HG02885 (cell line): ENCODE results near the gene DAB2IP.
"Not testable (repeated sequence)": the region's sequence is repeated elsewhere in the genome, so short reads cannot be mapped to it uniquely, and the experiment has no call there.

Experiments used
- ATAC-seq: cut with Tn5 transposase; IDR thresholded peaks from one replicate; pipeline ENCODE4 v1.9.1; 2021; ENCODE audit warnings: mild to moderate bottlenecking; ENCODE audit not compliant: unreplicated experiment, poor library complexity

Gene DAB2IP

GRCh38 chr9:121737481-121737931 lies 86.1 kb downstream of the DAB2IP start:
- ATAC-seq, result no peak

DNA sequence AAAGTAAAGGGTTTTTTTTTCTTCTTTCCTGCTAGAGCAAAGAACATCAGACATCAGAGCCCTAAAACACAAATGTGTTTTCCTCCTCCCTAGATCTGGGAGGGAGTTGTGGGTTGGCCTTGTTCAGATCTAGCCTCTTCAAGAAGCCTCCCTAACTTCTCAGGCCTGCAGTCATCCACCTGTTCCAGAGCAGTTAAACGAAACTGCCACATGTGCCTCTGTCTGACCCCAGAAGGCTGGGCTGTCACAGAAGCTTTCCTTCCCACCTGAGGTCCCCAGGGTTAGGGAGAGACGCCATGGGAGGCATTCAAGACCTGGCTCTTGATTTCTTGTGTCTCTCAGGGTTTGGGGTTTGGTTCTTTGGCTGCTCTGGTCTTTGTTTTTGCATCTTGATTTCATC lies 87.0 kb downstream of the DAB2IP start:
- no peak for ATAC-seq

GRCh38 chr9:121738968-121739367 lies 87.5 kb downstream of the DAB2IP start:
- no peak for ATAC-seq

DNA sequence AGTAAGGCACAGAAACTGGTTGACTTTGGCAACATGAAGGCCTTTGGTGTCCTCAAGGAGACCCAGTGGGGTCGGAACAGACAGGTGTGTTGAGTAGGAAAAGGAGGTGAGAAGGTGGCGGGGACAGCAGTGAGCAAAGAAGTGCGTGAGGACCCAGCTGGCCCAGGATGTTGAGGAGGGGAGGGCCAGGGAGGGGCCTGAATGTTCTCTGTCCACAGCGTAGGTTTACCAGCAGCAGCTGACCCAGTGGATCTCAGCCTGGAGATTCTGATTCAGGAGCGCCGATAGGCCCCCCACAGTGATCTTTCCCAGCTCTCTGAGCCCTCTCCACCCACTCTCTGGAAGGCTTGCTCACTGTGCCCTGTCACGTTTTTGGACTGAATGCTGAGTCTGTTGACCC lies 88.5 kb downstream of the DAB2IP start:
- no peak for ATAC-seq

GRCh38 chr9:121741228-121741918 lies 89.9 kb downstream of the DAB2IP start:
- ATAC-seq, result no peak

- not testable (repeated sequence) for ATAC-seq
These were observed 90.5 kb downstream of the DAB2IP start for GRCh38 chr9:121741919-121742283.

DNA sequence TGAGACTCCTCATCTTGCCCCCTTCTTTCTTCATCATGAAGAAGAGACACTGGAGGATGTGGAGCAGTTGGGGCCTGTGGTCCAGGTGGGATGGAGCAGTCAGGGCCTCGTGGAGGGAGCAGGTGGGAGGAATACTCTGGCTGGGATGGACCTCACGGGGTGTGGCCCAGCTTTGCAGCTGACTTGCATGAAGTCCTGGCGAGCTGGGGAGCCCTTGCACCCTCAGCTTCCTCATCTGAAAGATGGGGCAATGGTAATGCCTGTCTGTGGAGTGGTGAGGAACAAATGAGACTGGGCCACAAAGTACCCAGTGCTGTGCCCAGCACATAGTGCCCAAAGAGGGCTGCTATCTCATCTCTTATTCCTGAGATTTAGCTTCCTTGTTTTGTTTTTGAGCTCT lies 91.5 kb downstream of the DAB2IP start:
- ATAC-seq, result no peak

DNA sequence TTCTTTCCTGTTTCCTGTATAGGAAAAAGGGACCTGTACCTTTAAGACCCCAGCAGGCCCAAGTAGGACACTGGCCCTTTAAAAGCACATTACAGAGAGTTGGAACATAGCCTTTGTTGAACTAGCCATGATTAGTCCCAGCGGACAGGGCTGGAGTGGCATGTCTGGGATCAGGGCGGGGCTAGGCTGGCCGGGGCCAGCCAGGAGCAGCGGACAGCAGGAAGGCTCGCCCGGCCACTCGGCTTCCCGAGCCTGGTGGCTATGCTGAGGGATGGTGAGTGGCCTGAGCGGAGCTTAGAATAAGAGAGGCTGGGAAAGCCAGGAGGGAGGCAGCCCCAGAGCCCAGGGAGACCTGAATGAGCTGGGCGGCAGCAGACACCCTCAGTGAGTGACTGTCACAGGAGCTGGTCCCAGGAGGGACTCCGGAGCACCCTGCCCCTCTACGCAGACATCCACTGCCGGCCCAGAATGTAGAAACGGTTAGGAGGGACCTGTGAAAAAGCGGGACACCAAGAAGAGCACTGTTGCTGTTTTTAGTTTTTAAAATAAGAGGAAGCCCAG lies 92.1 kb downstream of the DAB2IP start:
- ATAC-seq, result no peak

GRCh38 chr9:121744002-121744686 lies 92.7 kb downstream of the DAB2IP start:
- no peak for ATAC-seq

DNA sequence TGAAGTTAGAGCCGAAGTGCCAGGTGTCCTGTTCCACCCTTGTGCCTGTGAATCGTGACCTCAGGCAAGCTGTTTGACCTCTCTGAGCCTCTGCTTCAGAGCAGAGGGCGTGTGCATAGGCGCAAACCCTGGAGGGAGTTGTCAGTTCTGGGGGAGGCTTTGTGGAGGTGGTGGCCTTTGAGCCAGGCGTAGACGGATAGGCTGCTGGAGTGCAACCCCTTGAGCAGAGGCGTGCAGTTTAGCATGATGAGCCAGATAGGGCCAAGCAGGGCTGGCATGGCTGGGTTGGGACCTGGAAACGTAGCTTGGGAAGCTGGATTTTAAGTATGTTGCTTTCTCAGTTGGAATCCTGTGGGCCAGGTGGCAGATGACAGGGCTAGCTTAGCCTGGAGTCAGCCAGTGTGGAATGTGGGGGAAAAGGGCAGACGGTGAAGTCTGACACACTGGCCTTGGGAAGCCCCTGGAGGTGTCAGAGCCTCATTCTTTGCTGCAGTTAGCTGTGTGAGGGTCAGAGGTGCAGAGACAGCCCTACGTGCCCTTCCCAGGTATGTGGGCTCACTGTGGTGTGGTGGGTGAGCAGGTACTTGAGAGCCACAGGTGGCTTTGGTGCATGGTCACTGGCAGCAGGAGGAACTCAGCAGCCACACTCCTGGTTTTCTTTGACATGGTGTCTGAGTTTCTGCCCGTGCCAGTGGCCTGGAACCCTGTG lies 93.4 kb downstream of the DAB2IP start:
- no peak for ATAC-seq

- ATAC-seq, result no peak
These were observed 93.9 kb downstream of the DAB2IP start for GRCh38 chr9:121745396-121745695.

DNA sequence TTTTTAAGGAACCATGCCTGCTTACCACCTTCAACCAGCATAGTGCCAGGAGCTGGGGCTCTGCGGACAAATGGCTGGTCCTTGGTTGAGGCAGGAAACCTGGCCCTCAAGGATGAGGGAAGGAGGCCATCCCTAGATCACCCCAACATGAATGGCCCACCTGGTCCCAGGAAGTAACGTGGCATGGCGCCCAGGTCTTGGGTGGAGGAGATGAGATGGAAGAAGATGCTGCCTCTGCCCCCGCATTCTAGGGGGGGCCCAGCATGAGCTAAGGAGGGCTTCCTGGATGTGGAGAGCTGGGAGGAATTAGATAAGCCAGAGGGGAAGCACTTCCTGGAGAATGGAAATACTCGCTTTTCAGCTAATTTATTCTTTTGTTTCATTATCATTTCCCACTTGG lies 95.0 kb downstream of the DAB2IP start:
- ATAC-seq, result no peak

- no peak for ATAC-seq
These were observed 95.4 kb downstream of the DAB2IP start for GRCh38 chr9:121746866-121747265.

DNA sequence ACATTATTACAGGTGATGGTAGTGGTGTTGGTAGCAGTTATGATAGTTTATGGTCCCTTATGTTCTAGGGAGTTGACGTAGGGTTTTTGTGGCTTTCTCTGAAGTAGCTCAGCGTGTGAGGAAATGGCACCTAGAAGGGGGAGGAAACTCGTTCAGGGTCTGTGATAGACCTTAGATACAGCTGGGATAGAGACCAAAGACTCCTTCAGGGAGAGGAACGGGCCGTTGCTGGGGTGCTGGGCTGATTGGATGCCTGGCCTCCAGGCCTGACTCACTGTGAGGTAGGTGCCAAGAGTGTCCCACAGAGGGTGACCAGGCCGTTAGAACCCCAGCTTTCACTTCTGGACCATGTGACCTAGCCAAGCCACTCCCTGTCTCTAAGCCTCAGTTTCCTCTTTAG lies 96.6 kb downstream of the DAB2IP start:
- no peak for ATAC-seq

DNA sequence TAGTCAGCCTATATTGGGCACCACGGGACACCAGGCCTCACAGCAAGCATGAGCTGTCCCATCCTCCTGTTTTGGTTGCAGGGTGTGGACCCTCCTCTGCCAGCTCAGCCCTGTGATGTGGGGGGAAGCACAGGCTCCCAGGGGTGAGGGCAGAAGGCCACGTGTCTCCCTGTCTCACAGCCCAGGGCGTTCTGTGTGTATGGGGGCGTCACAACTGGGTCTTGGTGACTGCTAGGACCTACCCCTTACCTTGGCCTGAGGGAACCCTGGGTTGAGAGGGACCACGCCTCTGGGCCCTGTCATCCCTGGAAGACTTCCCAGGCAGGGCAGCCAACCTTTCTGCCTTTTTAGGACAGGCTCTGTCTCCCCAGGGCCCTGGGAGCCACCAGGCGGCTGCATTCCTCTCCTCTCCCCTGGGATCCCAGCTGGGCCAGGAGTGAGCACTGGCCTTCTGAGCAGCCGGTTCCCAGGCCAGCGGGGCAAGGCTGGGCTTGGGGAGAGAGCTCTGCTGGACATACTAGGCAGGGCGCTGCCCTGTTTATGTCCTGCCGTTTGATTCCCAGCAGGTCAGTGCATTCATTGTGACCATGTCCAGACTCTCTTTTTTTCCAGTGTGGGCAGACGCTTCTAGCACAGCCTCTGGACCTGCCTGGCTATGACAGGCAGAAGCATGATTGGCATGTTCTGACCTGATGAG lies 97.4 kb downstream of the DAB2IP start:
- ATAC-seq, result no peak

- ATAC-seq, result no peak
These were observed 98.2 kb downstream of the DAB2IP start for GRCh38 chr9:121749614-121750013.

DNA sequence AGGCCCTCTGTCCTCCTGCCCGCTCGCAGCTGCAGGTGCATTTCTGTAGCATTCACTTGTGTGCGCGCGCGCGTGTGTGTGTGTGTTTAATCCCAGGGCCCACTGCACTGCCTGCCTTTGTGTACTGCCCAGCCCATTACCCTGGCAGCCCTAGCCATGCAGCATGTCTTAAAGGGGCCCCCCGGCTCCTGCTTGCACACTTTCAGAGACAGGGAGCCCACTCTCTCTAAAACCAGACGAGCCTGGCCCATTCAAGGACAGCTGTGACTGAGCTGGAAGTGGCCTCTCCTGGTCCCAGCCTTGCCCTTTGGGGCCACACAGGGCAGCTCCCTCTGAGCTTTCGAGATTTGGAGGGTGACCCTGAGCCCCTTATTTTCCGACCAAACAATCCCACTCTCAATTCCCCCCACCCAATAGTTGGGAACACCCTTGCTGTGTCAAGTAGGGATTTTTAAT lies 98.9 kb downstream of the DAB2IP start:
- no peak for ATAC-seq

- ATAC-seq, result no peak
These were observed 99.5 kb downstream of the DAB2IP start for GRCh38 chr9:121750715-121751623.

DNA sequence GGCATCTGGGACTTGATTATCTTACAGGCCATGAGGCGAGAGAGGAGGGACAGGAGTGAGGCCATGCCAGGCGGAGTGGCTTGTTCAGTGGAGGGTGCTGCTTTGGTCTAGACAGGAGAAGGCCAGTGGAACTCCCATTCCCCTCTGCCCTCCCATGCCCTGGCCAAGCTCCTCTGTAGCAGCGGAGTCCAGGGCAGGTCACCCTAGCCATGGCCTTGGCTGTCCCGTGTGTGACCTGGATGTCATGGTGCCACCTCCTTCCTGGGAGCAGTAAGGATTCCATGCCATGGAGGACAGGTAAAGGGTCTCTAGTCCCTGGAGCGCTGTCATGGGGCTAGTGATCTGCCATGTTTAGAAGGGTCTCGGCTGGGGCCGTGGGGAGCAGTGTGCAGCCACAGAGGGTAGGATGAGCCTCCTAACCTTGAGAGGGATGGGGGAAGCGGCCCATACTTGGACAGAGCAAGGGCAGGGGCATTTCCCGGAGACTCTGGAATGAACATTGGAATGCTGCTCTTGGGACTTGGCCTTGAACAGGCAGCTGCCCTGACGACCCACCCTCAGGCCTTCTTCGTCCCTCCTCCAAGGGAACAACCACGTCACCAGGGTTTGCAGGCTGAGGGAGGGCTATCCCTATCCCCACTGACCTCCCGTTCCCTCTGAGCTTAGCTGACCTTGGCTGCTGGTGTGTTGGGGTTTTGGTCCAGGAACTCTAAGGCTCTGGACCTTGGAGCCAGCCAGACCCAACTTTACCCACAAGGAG lies 100.4 kb downstream of the DAB2IP start:
- no peak for ATAC-seq
